ENCODE measurements around the gene RIPK1.

GRCh38 chr6:3122823-3123182 is 54.5 kb downstream of the RIPK1 start:
- TF ChIP-seq, protein P1, sequence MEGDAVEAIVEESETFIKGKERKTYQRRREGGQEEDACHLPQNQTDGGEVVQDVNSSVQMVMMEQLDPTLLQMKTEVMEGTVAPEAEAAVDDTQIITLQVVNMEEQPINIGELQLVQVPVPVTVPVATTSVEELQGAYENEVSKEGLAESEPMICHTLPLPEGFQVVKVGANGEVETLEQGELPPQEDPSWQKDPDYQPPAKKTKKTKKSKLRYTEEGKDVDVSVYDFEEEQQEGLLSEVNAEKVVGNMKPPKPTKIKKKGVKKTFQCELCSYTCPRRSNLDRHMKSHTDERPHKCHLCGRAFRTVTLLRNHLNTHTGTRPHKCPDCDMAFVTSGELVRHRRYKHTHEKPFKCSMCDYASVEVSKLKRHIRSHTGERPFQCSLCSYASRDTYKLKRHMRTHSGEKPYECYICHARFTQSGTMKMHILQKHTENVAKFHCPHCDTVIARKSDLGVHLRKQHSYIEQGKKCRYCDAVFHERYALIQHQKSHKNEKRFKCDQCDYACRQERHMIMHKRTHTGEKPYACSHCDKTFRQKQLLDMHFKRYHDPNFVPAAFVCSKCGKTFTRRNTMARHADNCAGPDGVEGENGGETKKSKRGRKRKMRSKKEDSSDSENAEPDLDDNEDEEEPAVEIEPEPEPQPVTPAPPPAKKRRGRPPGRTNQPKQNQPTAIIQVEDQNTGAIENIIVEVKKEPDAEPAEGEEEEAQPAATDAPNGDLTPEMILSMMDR (IDR thresholded peaks at IDR 0.05), result no peak
- no peak for TF ChIP-seq POLR2A (IDR thresholded peaks at IDR 0.05)
